RWPE2 (cell line): ENCODE data around the gene SKOR1.

Experiments
- ATAC-seq: fragments of 200-7000 bp; cut with Tn5 transposase; 3 replicates; pipeline ENCODE4 v1.9.1; 2021; ENCODE audit warnings: low read depth
- DNase-seq: peaks from one replicate; pipeline ENCODE4 v3.0.0-alpha.2; 2020; ENCODE audit warnings: low spot score
- H3K27ac ChIP-seq: fragments of 450-650 bp; 2 replicates; pipeline ENCODE4 v1.5.1; 2017; ENCODE audit warnings: mild to moderate bottlenecking; ENCODE audit not compliant: poor library complexity, severe bottlenecking
- H3K27me3 ChIP-seq: fragments of 250-450 bp; sonication (Bioruptor Pico); 2 replicates; pipeline ENCODE4 v1.5.1; 2021; ENCODE audit warnings: mild to moderate bottlenecking, moderate library complexity; ENCODE audit not compliant: insufficient read depth, poor library complexity, severe bottlenecking
- H3K36me3 ChIP-seq: fragments of 250-450 bp; sonication (Bioruptor Pico); 2 replicates; pipeline ENCODE4 v1.5.1; 2020; ENCODE audit warnings: low read depth, mild to moderate bottlenecking, moderate library complexity
- H3K4me1 ChIP-seq: fragments of 250-450 bp; sonication (Bioruptor Pico); 2 replicates; pipeline ENCODE4 v1.5.1; 2021; ENCODE audit warnings: mild to moderate bottlenecking, moderate library complexity; ENCODE audit not compliant: insufficient read depth, poor library complexity, severe bottlenecking
- H3K4me3 ChIP-seq: fragments of 250-450 bp; sonication (Bioruptor Pico); 2 replicates; pipeline ENCODE4 v1.5.1; 2021; ENCODE audit warnings: mild to moderate bottlenecking, moderate library complexity; ENCODE audit not compliant: severe bottlenecking
- H3K9me3 ChIP-seq: fragments of 250-450 bp; sonication (Bioruptor Pico); 2 replicates; pipeline ENCODE4 v1.5.1; 2021; ENCODE audit warnings: mild to moderate bottlenecking, moderate library complexity; ENCODE audit not compliant: severe bottlenecking
- TF ChIP-seq, protein P1 (sequence below): fragments of 450-650 bp; IDR thresholded peaks from one replicate; pipeline ENCODE4 v1.5.1; 2017; ENCODE audit warnings: mild to moderate bottlenecking, moderate library complexity; ENCODE audit not compliant: poor library complexity, severe bottlenecking

The SKOR1 gene

DNA sequence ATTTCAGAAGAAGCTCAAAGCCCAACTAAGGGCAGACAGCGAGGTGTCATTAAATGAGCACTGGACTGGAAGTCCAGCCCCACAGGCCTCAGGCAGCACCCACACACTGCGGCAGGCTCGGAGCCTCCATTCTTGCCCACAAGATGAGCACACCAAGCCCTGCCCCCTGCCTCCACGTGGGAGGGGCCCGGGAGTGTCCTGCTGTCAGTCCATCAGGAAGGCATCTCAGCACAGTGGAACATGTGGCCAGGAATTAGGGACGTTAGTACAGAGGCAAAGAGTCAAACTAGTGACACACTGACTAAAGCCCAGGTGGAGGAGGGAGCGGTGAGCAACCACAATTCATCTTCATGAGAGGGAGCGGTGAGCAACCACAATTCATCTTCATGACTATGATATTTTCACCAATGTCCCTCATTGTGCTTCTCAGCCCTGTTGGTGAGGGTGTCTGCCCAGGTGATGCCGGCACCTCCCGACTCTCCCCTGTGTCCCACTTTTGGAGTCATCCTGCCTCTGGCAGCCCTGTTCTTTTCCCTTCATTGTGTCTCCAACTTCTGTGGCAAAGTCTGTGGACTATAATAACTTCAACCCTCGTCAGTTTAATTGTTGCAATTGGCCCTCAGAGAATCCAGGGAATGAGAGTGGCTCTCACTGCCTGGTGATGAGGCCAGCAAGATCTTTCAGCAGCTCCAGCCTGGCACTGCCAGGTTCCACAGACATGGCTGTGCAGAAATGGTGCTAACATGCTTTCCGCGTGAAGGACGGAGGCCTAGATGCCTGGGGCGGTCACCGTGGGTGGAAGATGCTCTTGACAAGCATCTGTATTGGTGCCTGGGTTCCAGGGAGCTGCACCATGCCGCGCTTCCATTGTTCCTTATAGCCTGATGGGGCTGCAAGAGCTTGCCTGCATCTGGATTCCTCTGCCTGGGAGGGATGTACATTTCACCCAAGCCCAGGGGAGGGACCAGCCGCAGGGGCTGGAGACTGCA, 23.1 kb upstream of the SKOR1 start:
- H3K4me3 ChIP-seq, result no peak overlapping the region
- TF ChIP-seq, protein P1, sequence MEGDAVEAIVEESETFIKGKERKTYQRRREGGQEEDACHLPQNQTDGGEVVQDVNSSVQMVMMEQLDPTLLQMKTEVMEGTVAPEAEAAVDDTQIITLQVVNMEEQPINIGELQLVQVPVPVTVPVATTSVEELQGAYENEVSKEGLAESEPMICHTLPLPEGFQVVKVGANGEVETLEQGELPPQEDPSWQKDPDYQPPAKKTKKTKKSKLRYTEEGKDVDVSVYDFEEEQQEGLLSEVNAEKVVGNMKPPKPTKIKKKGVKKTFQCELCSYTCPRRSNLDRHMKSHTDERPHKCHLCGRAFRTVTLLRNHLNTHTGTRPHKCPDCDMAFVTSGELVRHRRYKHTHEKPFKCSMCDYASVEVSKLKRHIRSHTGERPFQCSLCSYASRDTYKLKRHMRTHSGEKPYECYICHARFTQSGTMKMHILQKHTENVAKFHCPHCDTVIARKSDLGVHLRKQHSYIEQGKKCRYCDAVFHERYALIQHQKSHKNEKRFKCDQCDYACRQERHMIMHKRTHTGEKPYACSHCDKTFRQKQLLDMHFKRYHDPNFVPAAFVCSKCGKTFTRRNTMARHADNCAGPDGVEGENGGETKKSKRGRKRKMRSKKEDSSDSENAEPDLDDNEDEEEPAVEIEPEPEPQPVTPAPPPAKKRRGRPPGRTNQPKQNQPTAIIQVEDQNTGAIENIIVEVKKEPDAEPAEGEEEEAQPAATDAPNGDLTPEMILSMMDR, result no peak
- H3K36me3 ChIP-seq, result no peaks in the 10 kb centered on the region
- H3K9me3 ChIP-seq, result no peaks in the 10 kb centered on the region
- no peaks in the 10 kb centered on the region for H3K4me1 ChIP-seq
- DNase-seq (no peak), ATAC-seq (no peak)
- H3K27me3 ChIP-seq, result no peaks in the 10 kb centered on the region
- no peak overlapping the region for H3K27ac ChIP-seq

DNA sequence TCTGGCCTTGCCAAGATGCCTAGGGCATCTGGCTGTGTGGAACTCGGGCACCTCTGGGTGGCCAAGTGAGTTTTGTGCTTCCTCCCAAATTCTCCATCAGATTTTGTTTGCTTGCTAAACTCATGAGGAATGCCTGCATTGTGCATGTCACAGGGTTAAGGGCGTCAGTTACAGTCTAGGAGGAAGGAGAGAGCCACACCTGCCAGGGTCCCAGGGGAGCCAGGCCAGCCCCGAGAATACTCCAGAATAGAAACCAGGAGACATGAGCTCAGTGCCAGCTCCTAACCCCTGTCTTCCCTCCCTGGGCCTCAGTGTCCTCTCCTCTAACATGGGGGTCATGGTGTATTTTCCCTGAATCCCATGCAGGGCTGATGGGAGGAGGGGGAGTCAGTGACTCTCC, 22.0 kb upstream of the SKOR1 start:
- H3K36me3 ChIP-seq, result no peaks in the 10 kb centered on the region
- no peak for ATAC-seq
- DNase-seq, result no peak
- H3K4me3 ChIP-seq, result no peak overlapping the region
- H3K27me3 ChIP-seq, result no peaks in the 10 kb centered on the region
- H3K9me3 ChIP-seq, result no peaks in the 10 kb centered on the region
- H3K4me1 ChIP-seq, result no peaks in the 10 kb centered on the region
- TF ChIP-seq, protein P1, result no peak
- no peak overlapping the region for H3K27ac ChIP-seq

DNA sequence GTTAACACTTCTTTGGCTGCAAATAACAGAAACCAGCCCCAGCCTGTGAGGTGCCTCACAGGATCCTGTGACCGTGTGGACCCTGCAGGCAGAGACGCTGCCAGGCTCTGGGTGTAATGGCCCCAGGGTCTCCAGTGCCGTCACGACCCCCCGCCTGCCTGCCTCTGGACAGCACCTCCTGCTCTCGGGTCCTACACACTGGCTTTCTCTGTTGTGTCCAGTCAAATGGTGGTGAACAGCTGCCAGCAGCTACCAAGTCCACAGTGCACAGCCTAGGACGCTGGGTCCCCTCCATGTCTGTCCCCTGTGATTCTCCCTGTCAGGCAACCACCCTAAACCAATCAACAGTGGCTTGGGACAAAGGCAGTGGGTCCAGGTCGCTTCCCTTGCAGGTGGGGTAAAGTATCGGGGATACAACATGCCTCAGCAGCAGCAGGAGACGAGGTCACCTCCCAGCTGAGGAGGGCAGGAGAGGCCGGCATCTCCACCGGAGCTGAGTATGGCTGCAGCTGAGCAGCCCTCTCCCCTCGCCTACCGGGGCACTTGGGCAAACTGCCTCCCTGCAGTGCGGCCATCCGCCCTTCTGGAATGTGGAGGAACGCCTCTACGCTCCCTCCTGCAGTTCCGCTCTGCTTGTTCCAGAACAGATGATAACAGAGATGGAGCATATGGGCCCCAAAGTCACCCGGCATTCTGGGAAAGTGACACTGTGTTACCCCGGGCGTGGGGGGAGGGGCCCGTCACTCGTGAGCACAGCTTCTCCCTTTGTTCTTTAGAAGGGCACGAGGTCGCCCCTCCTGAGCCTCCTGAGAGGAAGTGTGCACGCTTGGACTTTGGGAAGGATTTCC, 21.1 kb upstream of the SKOR1 start:
- no peak for ATAC-seq
- DNase-seq, result no peak
- H3K4me3 ChIP-seq, result no peak overlapping the region
- H3K9me3 ChIP-seq, result no peaks in the 10 kb centered on the region
- no peaks in the 10 kb centered on the region for H3K27me3 ChIP-seq
- no peaks in the 10 kb centered on the region for H3K4me1 ChIP-seq
- H3K36me3 ChIP-seq, result no peaks in the 10 kb centered on the region
- H3K27ac ChIP-seq, result no peak overlapping the region
- TF ChIP-seq, protein P1, result no peak

DNA sequence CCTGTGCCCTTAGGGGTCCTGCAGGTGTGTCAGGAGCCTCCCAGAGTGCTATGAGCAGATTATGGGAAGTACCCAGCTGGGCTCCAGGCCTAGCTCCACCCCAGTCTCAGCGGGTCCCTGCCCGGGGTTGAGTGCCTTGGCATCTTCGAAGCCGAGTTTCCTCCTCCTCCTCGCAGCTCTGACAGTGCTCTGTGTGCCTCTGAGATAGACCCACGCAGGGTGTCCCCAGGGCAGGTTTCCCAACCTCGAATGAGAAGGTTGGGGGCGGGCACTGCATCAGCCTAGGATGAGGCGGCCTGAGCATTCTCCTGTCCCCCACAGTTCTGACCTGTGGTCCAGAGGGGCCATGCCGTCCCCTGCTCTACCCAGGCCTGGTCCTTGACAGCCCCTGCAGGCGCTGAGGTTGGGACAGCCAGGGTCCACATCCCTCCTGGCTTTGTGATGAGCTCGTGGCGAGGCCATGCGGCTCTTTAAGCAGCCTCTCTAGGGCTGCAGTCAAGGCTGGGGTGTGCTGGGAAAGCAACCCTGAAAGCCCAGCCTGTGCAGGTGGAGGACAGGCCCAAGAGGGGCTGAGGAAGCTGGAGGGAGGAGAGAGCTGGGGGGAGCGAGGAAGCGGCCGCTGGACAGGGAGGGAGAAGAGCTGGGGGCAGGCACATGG, 20.2 kb upstream of the SKOR1 start:
- ATAC-seq, result no peak
- no peak for DNase-seq
- H3K27me3 ChIP-seq, result no peaks in the 10 kb centered on the region
- H3K4me3 ChIP-seq, result no peak overlapping the region
- H3K9me3 ChIP-seq, result no peaks in the 10 kb centered on the region
- no peaks in the 10 kb centered on the region for H3K36me3 ChIP-seq
- TF ChIP-seq, protein P1, result no peak
- H3K27ac ChIP-seq, result no peak overlapping the region
- H3K4me1 ChIP-seq, result no peaks in the 10 kb centered on the region
